H9 (cell line): ENCODE measurements around the gene LIPK. TPM values are rescaled to one million over a fixed set of nuclear protein-coding genes. Genes with fewer than 3 reads are reported as not detected.

Experiments
- DNase-seq: peaks from one replicate; pipeline ENCODE4 v3.0.0-alpha.2; 2017
- H2AFZ ChIP-seq: one replicate; pipeline ENCODE4 v1.6.1; 2013; ENCODE audit warnings: mild to moderate bottlenecking, low read length, control low read depth, moderate library complexity
- H2AK5ac ChIP-seq: 2 replicates; pipeline ENCODE4 v1.6.1; 2013; ENCODE audit warnings: low read length, control low read depth, mixed read lengths; ENCODE audit not compliant: insufficient read length
- H2BK120ac ChIP-seq: one replicate; pipeline ENCODE4 v1.6.1; 2013; ENCODE audit warnings: low read depth, mild to moderate bottlenecking, low read length, control low read depth, inconsistent platforms; ENCODE audit not compliant: poor library complexity, severe bottlenecking
- H2BK12ac ChIP-seq: 2 replicates; pipeline ENCODE4 v1.6.1; 2013; ENCODE audit warnings: low read length, control low read depth, mixed read lengths, low read depth; ENCODE audit not compliant: insufficient read length
- H2BK15ac ChIP-seq: 2 replicates; pipeline ENCODE4 v1.6.1; 2013; ENCODE audit warnings: low read depth, low read length, control low read depth
- H2BK20ac ChIP-seq: one replicate; pipeline ENCODE4 v1.6.1; 2013; ENCODE audit warnings: low read depth, mild to moderate bottlenecking, low read length, control low read depth, inconsistent platforms; ENCODE audit not compliant: poor library complexity, severe bottlenecking
- H2BK5ac ChIP-seq: 2 replicates; pipeline ENCODE4 v1.6.1; 2013; ENCODE audit warnings: low read length, control low read depth, mixed read lengths; ENCODE audit not compliant: insufficient read length
- H3K14ac ChIP-seq: 2 replicates; pipeline ENCODE4 v1.6.1; 2013; ENCODE audit warnings: low read length, control low read depth; ENCODE audit not compliant: insufficient read depth
- H3K18ac ChIP-seq: 2 replicates; pipeline ENCODE4 v1.6.1; 2013; ENCODE audit warnings: low read depth, mild to moderate bottlenecking, mixed read lengths, low read length, control low read depth; ENCODE audit not compliant: insufficient read length
- H3K23ac ChIP-seq: 2 replicates; pipeline ENCODE4 v1.6.1; 2013; ENCODE audit warnings: low read length, control low read depth, mixed read lengths, low read depth; ENCODE audit not compliant: insufficient read length
- H3K23me2 ChIP-seq: 2 replicates; pipeline ENCODE4 v1.6.1; 2013; ENCODE audit warnings: low read depth, mild to moderate bottlenecking, mixed read lengths, low read length, control low read depth; ENCODE audit not compliant: insufficient read length, poor library complexity, severe bottlenecking
- H3K27ac ChIP-seq: 2 replicates; pipeline ENCODE4 v1.5.1; 2013; ENCODE audit warnings: low read length, control low read depth, mixed read lengths, low read depth; ENCODE audit not compliant: insufficient read length
- H3K27me3 ChIP-seq: 2 replicates; pipeline ENCODE4 v1.6.1; 2013; ENCODE audit warnings: low read length, control low read depth, inconsistent platforms; ENCODE audit not compliant: insufficient read depth
- H3K4ac ChIP-seq: 2 replicates; pipeline ENCODE4 v1.6.1; 2013; ENCODE audit warnings: low read depth, mild to moderate bottlenecking, control low read depth, inconsistent platforms, low read length, moderate library complexity
- H3K4me1 ChIP-seq: 2 replicates; pipeline ENCODE4 v1.6.1; 2013; ENCODE audit warnings: low read length, control low read depth, inconsistent platforms; ENCODE audit not compliant: insufficient read depth
- H3K4me2 ChIP-seq: 2 replicates; pipeline ENCODE4 v1.6.1; 2013; ENCODE audit warnings: low read length, control low read depth, mixed read lengths; ENCODE audit not compliant: insufficient read length, insufficient read depth
- H3K56ac ChIP-seq: 2 replicates; pipeline ENCODE4 v1.6.1; 2013; ENCODE audit warnings: low read depth, mild to moderate bottlenecking, mixed read lengths, low read length, control low read depth; ENCODE audit not compliant: insufficient read length
- H3K79me1 ChIP-seq: 2 replicates; pipeline ENCODE4 v1.6.1; 2013; ENCODE audit warnings: low read depth, mild to moderate bottlenecking, moderate library complexity, low read length, control low read depth, inconsistent platforms; ENCODE audit not compliant: insufficient read depth, poor library complexity, severe bottlenecking
- H3K79me2 ChIP-seq: 2 replicates; pipeline ENCODE4 v1.6.1; 2013; ENCODE audit warnings: low read length, control low read depth, inconsistent platforms; ENCODE audit not compliant: insufficient read depth
- H3K9ac ChIP-seq: 2 replicates; pipeline ENCODE4 v1.6.1; 2013; ENCODE audit warnings: low read length, control low read depth, mixed read lengths; ENCODE audit not compliant: insufficient read length; ENCODE audit errors: extremely low read depth
- H3K9me3 ChIP-seq: one replicate; pipeline ENCODE4 v1.6.1; 2013; ENCODE audit warnings: low read depth, low read length, inconsistent platforms; ENCODE audit not compliant: control insufficient read depth
- H3T11ph ChIP-seq: one replicate; pipeline ENCODE4 v1.6.1; 2013; ENCODE audit warnings: mild to moderate bottlenecking, low read length, control low read depth, inconsistent platforms
- H4K20me1 ChIP-seq: one replicate; pipeline ENCODE4 v1.6.1; 2013; ENCODE audit not compliant: control insufficient read depth, insufficient read length, insufficient read depth
- H4K5ac ChIP-seq: 2 replicates; pipeline ENCODE4 v1.6.1; 2013; ENCODE audit warnings: low read depth, mild to moderate bottlenecking, mixed read lengths, low read length, control low read depth; ENCODE audit not compliant: insufficient read length
- H4K8ac ChIP-seq: replicated peaks from 2 replicates; pipeline ENCODE4 v1.6.1; 2013; ENCODE audit warnings: low read length, control low read depth, mixed read lengths, low read depth; ENCODE audit not compliant: insufficient read length
- H4K91ac ChIP-seq: 2 replicates; pipeline ENCODE4 v1.6.1; 2013; ENCODE audit warnings: low read depth, mild to moderate bottlenecking, moderate library complexity, mixed read lengths, low read length, control low read depth; ENCODE audit not compliant: insufficient read length
- H3K27ac Mint-ChIP-seq, 3 experiments: 2 replicates in 2 of 3; 3 replicates in 1 of 3; pipeline ENCODE4 v1.8.0; 2020 to 2021; ENCODE audit warnings: mixed read lengths in 3 of 3, mild to moderate bottlenecking in 1 of 3, moderate library complexity in 1 of 3
- H3K27me3 Mint-ChIP-seq: 2 replicates; pipeline ENCODE4 v1.8.0; 2021; ENCODE audit warnings: low read depth, mild to moderate bottlenecking, moderate library complexity, mixed read lengths
- H3K36me3 Mint-ChIP-seq, 3 experiments: 2 replicates in 2 of 3; 3 replicates in 1 of 3; pipeline ENCODE4 v1.8.0; 2020 to 2021; ENCODE audit warnings: low read depth in 3 of 3, mixed read lengths in 3 of 3; ENCODE audit not compliant: insufficient read depth in 1 of 3
- H3K4me1 Mint-ChIP-seq, 2 experiments: 2 replicates each; pipeline ENCODE4 v1.8.0; 2020; ENCODE audit warnings: mixed read lengths in 2 of 2
- H3K4me3 Mint-ChIP-seq, 2 experiments: 2 replicates in 1 of 2; 3 replicates in 1 of 2; pipeline ENCODE4 v1.8.0; 2020 to 2021; ENCODE audit warnings: mild to moderate bottlenecking in 2 of 2, mixed read lengths in 2 of 2, moderate library complexity in 1 of 2
- H3K9me3 Mint-ChIP-seq, 2 experiments: 2 replicates in 1 of 2; 3 replicates in 1 of 2; pipeline ENCODE4 v1.8.0; 2020; ENCODE audit warnings: mild to moderate bottlenecking in 2 of 2, mixed read lengths in 2 of 2, moderate library complexity in 1 of 2
- WGBS: extraction: QIAGEN DNeasy Blood & Tissue Kit; methylation state at CpG from one replicate; pipeline ENCODE4 v1.1.7; 2013; ENCODE audit warnings: missing lambda C conversion rate, low lambda C conversion rate, mixed read lengths; ENCODE audit not compliant: insufficient read length; ENCODE audit errors: extremely low coverage; 5-methylcytosine and 5-hydroxymethylcytosine counted together
- total RNA-seq: library from RNA; stranded (reverse); gene quantifications from 2 replicates; pipeline ENCODE4 v1.2.1, GENCODE V29; 2021
- TF ChIP-seq, protein P1 (sequence below): fragments of 200-600 bp; sonication (generic); conservative IDR thresholded peaks from 3 replicates; pipeline ENCODE4 v1.8.0; 2021; ENCODE audit warnings: antibody characterized with exemption, mild to moderate bottlenecking

LIPK gene
- total RNA-seq, 1 experiment from 2014 or later: not detected

DNA sequence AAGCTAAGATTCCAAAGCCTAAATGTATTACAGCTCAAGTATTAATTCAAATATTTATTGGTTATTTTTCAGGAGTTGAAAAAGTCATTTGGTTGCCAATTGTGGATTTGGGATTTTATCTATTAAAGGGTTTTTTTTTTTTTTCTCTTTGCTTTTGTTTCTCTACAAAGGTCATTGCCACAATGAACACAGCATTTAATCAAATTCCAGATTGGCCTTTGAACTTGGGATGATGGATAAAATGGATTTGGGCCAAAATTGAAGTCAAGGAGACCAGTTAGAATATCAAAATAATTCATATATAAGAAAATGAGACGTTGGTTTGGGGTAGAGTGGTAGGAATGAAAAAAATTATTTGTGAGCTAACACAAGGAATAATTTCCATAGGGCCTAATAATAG lies 63.3 kb downstream of the LIPK start:
- H3K79me1 ChIP-seq: no peaks in the 10 kb centered on the region
- H2BK12ac ChIP-seq: no peak overlapping the region
- peaks cover 3% of the 10 kb centered on the region; the same call in 1 of the 2 replicates for H3K27me3 Mint-ChIP-seq
- no peak overlapping the region for H3K23ac ChIP-seq
- no peak overlapping the region for H4K91ac ChIP-seq
- H3K9me3 ChIP-seq: no peaks in the 10 kb centered on the region
- H3K4me1 Mint-ChIP-seq: peaks cover 6 to 11% of the 10 kb centered on the region in 2 experiments; a peak in 3 of 4 replicates
- H3K9me3 Mint-ChIP-seq: peaks cover 2 to 7% of the 10 kb centered on the region in 2 experiments; a peak in 2 of 5 replicates
- no peak overlapping the region for H2BK120ac ChIP-seq
- no peak for DNase-seq
- H2BK20ac ChIP-seq: no peak overlapping the region
- no peak overlapping the region for H3K4me3 Mint-ChIP-seq
- H3K36me3 Mint-ChIP-seq: peaks cover 0 to 2% (median 0%) of the 10 kb centered on the region in 3 experiments; a peak in 1 of 7 replicates
- no peak overlapping the region for H2BK5ac ChIP-seq
- no peaks in the 10 kb centered on the region for H3K4me1 ChIP-seq
- no peak overlapping the region for H2BK15ac ChIP-seq
- H3K4me2 ChIP-seq: no peak overlapping the region
- H4K20me1 ChIP-seq: no peaks in the 10 kb centered on the region
- H3K9ac ChIP-seq: no peak overlapping the region
- no peaks in the 10 kb centered on the region for H3K23me2 ChIP-seq
- no peaks in the 10 kb centered on the region for H3K27me3 ChIP-seq
- H4K5ac ChIP-seq: no peak overlapping the region
- no peak overlapping the region for H3K4ac ChIP-seq
- H3K27ac ChIP-seq: no peak overlapping the region
- H3K79me2 ChIP-seq: no peaks in the 10 kb centered on the region
- no peak overlapping the region for H3K56ac ChIP-seq
- TF ChIP-seq, protein P1, sequence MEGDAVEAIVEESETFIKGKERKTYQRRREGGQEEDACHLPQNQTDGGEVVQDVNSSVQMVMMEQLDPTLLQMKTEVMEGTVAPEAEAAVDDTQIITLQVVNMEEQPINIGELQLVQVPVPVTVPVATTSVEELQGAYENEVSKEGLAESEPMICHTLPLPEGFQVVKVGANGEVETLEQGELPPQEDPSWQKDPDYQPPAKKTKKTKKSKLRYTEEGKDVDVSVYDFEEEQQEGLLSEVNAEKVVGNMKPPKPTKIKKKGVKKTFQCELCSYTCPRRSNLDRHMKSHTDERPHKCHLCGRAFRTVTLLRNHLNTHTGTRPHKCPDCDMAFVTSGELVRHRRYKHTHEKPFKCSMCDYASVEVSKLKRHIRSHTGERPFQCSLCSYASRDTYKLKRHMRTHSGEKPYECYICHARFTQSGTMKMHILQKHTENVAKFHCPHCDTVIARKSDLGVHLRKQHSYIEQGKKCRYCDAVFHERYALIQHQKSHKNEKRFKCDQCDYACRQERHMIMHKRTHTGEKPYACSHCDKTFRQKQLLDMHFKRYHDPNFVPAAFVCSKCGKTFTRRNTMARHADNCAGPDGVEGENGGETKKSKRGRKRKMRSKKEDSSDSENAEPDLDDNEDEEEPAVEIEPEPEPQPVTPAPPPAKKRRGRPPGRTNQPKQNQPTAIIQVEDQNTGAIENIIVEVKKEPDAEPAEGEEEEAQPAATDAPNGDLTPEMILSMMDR: no peak
- no peak overlapping the region for H3K14ac ChIP-seq
- H2AFZ ChIP-seq: no peak overlapping the region
- no peak overlapping the region for H3K18ac ChIP-seq
- H3T11ph ChIP-seq: no peak overlapping the region
- no peak overlapping the region for H2AK5ac ChIP-seq
- H4K8ac ChIP-seq: no peak overlapping the region
- no peak overlapping the region for H3K27ac Mint-ChIP-seq
- 100% methylated on average over 1 of the region's 1 CpG for WGBS
